ENCODE results near the gene ACOXL. TPM values are rescaled to one million over a fixed set of nuclear protein-coding genes. Genes with fewer than 3 reads are reported as not detected.

ACOXL gene
- total and polyA plus RNA-seq, 2 of the 8 experiments (the other 6 are each of a cell fraction or from before 2014, with no cell fraction given) = 11.4 to 20.6 TPM

DNA sequence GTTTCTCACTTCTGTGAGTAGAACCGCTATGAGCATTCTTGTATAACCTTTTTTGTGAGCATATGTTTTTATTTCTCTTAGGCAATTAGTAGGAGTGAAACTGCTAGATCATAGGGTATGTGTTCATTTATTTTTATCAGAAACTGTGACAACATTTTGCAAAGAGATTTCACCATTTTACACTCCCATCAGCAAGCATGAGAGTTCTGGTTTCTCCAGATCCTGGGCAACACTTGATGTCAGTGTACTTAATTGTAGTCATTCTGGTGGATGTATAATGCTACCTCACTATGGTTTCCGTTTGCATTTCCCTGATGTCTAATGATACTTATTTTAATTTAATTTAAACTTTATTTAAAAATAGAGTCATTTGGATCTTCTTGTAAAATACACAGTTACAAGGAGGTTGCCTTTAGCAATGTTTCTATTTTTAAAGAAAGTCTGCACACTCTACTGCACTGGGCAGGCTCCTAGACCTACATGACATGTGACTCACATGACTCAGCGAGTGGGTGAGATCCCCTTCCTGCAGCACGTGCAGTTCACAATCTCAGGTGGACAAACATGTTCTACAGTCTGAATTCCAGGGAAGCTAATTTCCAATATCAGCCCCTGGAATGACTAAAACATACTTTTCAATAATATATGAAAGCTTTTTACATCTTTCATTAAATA, 261.3 kb downstream of the ACOXL start (continued):
- TF ChIP-seq, protein P1, sequence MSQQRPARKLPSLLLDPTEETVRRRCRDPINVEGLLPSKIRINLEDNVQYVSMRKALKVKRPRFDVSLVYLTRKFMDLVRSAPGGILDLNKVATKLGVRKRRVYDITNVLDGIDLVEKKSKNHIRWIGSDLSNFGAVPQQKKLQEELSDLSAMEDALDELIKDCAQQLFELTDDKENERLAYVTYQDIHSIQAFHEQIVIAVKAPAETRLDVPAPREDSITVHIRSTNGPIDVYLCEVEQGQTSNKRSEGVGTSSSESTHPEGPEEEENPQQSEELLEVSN (IDR thresholded peaks at IDR 0.05) = no peak
- TF ChIP-seq KDM4A (IDR thresholded peaks at IDR 0.05; ENCODE audit: low read depth, low read length, severe bottlenecking) (no peak), JUND (IDR thresholded peaks at IDR 0.05; ENCODE audit: low read length) (no peak), CBX5 (IDR thresholded peaks at IDR 0.05; ENCODE audit: low read depth, low read length) (no peak), GTF2F1 (IDR thresholded peaks at IDR 0.05; ENCODE audit: borderline replicate concordance, low read depth, low read length) (no peak), GABPA (IDR thresholded peaks at IDR 0.05; ENCODE audit: borderline replicate concordance, insufficient read depth, low read length) (no peak)
